ENCODE measurements around the gene SRGAP1.

Gene SRGAP1

DNA sequence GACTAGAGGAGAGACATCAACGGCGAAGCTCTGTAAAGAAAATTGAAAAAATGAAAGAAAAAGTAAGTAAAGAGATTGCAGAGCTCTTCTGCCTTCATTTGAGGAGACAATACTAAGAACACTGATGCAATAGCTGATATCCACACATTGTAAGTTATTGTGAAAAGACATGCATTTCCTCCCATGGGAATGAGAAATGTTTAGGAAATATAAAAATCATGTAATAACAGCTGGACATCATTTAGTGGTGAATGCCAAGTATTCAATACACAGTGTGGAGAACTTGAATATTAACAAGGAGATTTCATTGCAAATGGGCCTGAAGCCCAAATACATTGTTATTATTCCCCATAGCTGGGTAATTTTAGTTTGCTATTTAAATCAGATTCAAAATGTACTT, 198.4 kb downstream of the SRGAP1 start:
- H3F3A ChIP-seq (ENCODE audit: insufficient read depth, low read length), result no peaks in the 10 kb centered on the region
- no peaks in the 10 kb centered on the region for H3K4me1 ChIP-seq (ENCODE audit: insufficient read depth, low read length, severe bottlenecking)
- no peak overlapping the region for H3K9ac ChIP-seq (ENCODE audit: low read length)
- H3K9me3 ChIP-seq (ENCODE audit: low read length), result no peaks in the 10 kb centered on the region
- H3K4me3 ChIP-seq (ENCODE audit: low read depth, low read length, poor library complexity, severe bottlenecking), result no peak overlapping the region
- H3K27ac ChIP-seq (ENCODE audit: low read depth, low read length, poor library complexity, severe bottlenecking), result no peak overlapping the region
- H4K20me1 ChIP-seq (ENCODE audit: insufficient read depth, low read length), result no peaks in the 10 kb centered on the region
- no peaks in the 10 kb centered on the region for H3K36me3 ChIP-seq (ENCODE audit: insufficient read depth, low read length)
- no peaks in the 10 kb centered on the region for H3K27me3 ChIP-seq (ENCODE audit: insufficient read depth, low read length)
- no peaks in the 10 kb centered on the region for H3K79me2 ChIP-seq (ENCODE audit: insufficient read depth, low read length)
- no peaks in the 10 kb centered on the region for H3K9me2 ChIP-seq (ENCODE audit: low read depth, low read length)
- no peak overlapping the region for H2AFZ ChIP-seq (ENCODE audit: low read length)
- TF ChIP-seq EZH2 (IDR thresholded peaks at IDR 0.05; ENCODE audit: borderline replicate concordance, low read length), result no peak
- TF ChIP-seq, protein P1, sequence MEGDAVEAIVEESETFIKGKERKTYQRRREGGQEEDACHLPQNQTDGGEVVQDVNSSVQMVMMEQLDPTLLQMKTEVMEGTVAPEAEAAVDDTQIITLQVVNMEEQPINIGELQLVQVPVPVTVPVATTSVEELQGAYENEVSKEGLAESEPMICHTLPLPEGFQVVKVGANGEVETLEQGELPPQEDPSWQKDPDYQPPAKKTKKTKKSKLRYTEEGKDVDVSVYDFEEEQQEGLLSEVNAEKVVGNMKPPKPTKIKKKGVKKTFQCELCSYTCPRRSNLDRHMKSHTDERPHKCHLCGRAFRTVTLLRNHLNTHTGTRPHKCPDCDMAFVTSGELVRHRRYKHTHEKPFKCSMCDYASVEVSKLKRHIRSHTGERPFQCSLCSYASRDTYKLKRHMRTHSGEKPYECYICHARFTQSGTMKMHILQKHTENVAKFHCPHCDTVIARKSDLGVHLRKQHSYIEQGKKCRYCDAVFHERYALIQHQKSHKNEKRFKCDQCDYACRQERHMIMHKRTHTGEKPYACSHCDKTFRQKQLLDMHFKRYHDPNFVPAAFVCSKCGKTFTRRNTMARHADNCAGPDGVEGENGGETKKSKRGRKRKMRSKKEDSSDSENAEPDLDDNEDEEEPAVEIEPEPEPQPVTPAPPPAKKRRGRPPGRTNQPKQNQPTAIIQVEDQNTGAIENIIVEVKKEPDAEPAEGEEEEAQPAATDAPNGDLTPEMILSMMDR (IDR thresholded peaks at IDR 0.05; ENCODE audit: low read length), result no peak
- H3K4me2 ChIP-seq (ENCODE audit: low read length), result no peak overlapping the region

DNA sequence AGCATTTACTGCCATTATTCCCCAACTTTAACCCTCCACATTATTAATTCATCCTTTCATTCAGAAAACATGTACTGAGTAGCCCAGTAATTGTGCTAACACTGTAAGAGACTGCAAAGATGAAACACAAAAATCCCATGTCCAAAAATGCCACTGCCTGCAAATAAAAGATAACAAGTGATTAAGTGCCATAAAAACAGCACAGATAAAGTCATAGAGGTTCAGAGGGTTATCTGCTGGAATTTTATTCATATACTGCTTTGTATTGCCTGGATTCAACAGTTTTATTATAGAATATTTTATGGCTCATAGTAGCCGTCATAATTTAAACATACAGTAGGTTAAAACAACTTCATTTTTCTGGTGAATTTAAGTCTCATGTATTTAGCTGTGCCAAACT, 199.7 kb downstream of the SRGAP1 start:
- Histone ChIP-seq H4K20me1 (ENCODE audit: insufficient read depth, low read length) (no peaks in the 10 kb centered on the region), H3K36me3 (ENCODE audit: insufficient read depth, low read length) (no peaks in the 10 kb centered on the region), H3K4me3 (ENCODE audit: low read depth, low read length, poor library complexity, severe bottlenecking) (no peak overlapping the region), H3K9me2 (ENCODE audit: low read depth, low read length) (no peaks in the 10 kb centered on the region), H3K4me1 (ENCODE audit: insufficient read depth, low read length, severe bottlenecking) (no peaks in the 10 kb centered on the region), H3K9me3 (ENCODE audit: low read length) (no peaks in the 10 kb centered on the region), H3K79me2 (ENCODE audit: insufficient read depth, low read length) (no peaks in the 10 kb centered on the region), H3K4me2 (ENCODE audit: low read length) (no peak overlapping the region), H3F3A (ENCODE audit: insufficient read depth, low read length) (no peaks in the 10 kb centered on the region), H2AFZ (ENCODE audit: low read length) (no peak overlapping the region), H3K27me3 (ENCODE audit: insufficient read depth, low read length) (no peaks in the 10 kb centered on the region), H3K9ac (ENCODE audit: low read length) (no peak overlapping the region), H3K27ac (ENCODE audit: low read depth, low read length, poor library complexity, severe bottlenecking) (no peak overlapping the region)
- TF ChIP-seq, protein P1 (IDR thresholded peaks at IDR 0.05; ENCODE audit: low read length), result no peak

DNA sequence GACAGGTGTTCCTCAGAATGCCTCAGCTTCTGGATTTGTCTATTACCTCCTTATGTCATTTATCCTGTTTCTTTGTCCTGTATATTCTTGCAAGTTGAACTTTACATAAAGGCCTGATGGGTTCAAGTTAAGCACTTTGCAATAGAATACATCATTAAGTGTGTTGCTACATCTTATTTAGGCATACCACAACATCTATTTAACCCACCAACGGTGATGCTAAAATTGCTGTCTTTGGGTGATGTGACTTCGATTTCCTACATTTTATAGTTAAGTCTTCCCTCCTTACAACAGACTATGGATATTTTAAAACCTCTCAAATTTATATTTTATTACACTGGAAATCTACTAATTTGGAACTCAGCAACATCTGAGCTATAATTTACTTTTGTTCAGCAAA, 206.6 kb downstream of the SRGAP1 start:
- no peak overlapping the region for H3K9ac ChIP-seq (ENCODE audit: low read length)
- no peak for TF ChIP-seq EZH2 (IDR thresholded peaks at IDR 0.05; ENCODE audit: borderline replicate concordance, low read length)
- TF ChIP-seq, protein P1 (IDR thresholded peaks at IDR 0.05; ENCODE audit: low read length), result no peak
- no peaks in the 10 kb centered on the region for H3K4me1 ChIP-seq (ENCODE audit: insufficient read depth, low read length, severe bottlenecking)
- no peaks in the 10 kb centered on the region for H3K9me2 ChIP-seq (ENCODE audit: low read depth, low read length)
- no peaks in the 10 kb centered on the region for H3K9me3 ChIP-seq (ENCODE audit: low read length)
- H3K27ac ChIP-seq (ENCODE audit: low read depth, low read length, poor library complexity, severe bottlenecking), result no peak overlapping the region
- no peak overlapping the region for H3K4me2 ChIP-seq (ENCODE audit: low read length)
- H4K20me1 ChIP-seq (ENCODE audit: insufficient read depth, low read length), result no peaks in the 10 kb centered on the region
- no peak overlapping the region for H2AFZ ChIP-seq (ENCODE audit: low read length)
- H3F3A ChIP-seq (ENCODE audit: insufficient read depth, low read length), result no peaks in the 10 kb centered on the region
- H3K27me3 ChIP-seq (ENCODE audit: insufficient read depth, low read length), result no peaks in the 10 kb centered on the region
- no peak overlapping the region for H3K4me3 ChIP-seq (ENCODE audit: low read depth, low read length, poor library complexity, severe bottlenecking)
- H3K79me2 ChIP-seq (ENCODE audit: insufficient read depth, low read length), result no peaks in the 10 kb centered on the region; the same call in 1 of the 2 replicates
- H3K36me3 ChIP-seq (ENCODE audit: insufficient read depth, low read length), result no peaks in the 10 kb centered on the region

Measured in OCI-LY1 (cell line).